ENCODE measurements around the gene TRAF2.

The TRAF2 gene

GRCh38 chr9:136926154-136926704, 39.9 kb downstream of the TRAF2 start:
- Histone ChIP-seq H3K9me3 (ENCODE audit: control insufficient read depth in 1 of 2, low read length in 2 of 2) (no peaks in the 10 kb centered on the region), H3K27ac (ENCODE audit: low read depth, low read length) (no peak overlapping the region), H3K4me3 (ENCODE audit: low read depth in 1 of 2, low read length in 2 of 2) (no peak overlapping the region), H3K27me3 (ENCODE audit: control insufficient read depth in 1 of 2, insufficient read depth in 2 of 2, low read length in 2 of 2) (no peaks in the 10 kb centered on the region), H3K9ac (ENCODE audit: low read depth in 1 of 2, low read length in 2 of 2) (no peak overlapping the region), H3K4me1 (ENCODE audit: control insufficient read depth in 1 of 2, insufficient read depth in 2 of 2, low read length in 2 of 2) (no peaks in the 10 kb centered on the region), H3K36me3 (ENCODE audit: control insufficient read depth in 1 of 2, insufficient read depth in 2 of 2, low read length in 2 of 2) (peaks cover 4 to 68% of the 10 kb centered on the region in 2 donors)

DNA sequence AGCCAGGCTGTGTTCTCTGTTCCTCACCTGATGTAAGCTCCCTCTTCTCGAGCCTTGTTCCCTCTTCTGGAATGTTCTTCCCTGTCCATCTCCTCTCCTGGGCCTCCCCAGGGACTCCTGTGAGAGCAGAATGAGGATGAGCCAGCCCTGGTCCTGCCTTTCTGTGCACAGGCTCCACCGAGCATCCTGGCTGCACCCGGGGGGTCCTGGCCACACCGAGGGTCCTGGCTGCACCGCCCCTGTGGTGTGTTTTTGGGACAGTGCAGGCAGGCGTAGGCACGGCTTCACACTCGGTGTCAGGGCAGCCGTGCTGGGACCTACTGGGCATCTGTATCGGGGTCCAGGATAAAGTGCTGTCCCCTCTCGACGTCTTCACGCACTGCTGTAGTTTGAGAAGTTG, 40.4 kb downstream of the TRAF2 start:
- Histone ChIP-seq H3K27ac (ENCODE audit: low read depth, low read length) (no peak overlapping the region), H3K27me3 (ENCODE audit: control insufficient read depth in 1 of 2, insufficient read depth in 2 of 2, low read length in 2 of 2) (no peaks in the 10 kb centered on the region), H3K9me3 (ENCODE audit: control insufficient read depth in 1 of 2, low read length in 2 of 2) (no peaks in the 10 kb centered on the region), H3K36me3 (ENCODE audit: control insufficient read depth in 1 of 2, insufficient read depth in 2 of 2, low read length in 2 of 2) (peaks cover 4 to 64% of the 10 kb centered on the region in 2 donors), H3K4me3 (ENCODE audit: low read depth in 1 of 2, low read length in 2 of 2) (no peak overlapping the region), H3K4me1 (ENCODE audit: control insufficient read depth in 1 of 2, insufficient read depth in 2 of 2, low read length in 2 of 2) (no peaks in the 10 kb centered on the region), H3K9ac (ENCODE audit: low read depth in 1 of 2, low read length in 2 of 2) (no peak overlapping the region)

DNA sequence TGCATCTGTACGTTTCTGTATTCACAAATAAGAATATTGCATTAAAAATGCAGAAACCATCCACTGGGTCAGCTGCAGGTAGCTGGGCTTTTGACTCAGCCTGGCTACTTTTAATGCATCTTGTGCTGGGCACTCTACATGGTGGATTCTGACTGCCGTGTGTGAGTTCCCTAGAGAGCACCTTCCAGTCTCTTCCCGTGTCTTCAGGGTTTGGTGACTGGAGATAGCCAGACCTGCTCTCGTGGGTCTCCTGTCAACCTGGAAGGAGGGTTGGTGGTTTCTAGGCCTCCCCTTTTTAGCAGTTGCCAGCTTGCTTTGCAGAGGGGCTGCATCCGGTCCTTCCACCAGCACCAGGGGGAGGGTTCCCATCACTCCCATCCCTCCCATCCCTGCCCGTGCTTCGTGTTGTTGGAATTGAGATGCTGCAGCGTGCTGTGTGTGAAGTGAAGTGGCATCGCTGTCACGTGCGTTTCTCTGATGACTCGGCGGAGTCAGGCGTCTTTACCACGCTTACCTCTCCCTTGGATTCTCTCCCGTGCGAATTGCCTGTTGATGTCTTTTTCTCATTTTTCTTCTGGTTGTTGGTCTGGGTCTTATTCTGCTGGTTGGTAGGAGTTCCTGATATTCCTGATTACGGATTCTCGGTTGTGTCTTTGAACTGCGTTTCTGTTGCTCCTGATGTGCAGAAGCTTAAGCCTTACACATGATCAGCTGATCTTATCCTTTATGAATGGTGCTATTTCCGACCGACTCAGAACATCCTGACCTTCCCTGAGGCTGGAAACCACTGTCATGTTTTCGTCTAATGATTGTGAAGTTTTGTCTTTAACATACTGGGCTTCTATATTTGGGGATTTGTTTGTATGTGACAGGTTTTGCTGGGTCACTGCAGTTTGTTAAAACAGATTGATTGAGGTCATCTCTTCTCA, 41.3 kb downstream of the TRAF2 start:
- Histone ChIP-seq H3K27ac (ENCODE audit: low read depth, low read length) (no peak overlapping the region), H3K4me1 (ENCODE audit: control insufficient read depth in 1 of 2, insufficient read depth in 2 of 2, low read length in 2 of 2) (no peaks in the 10 kb centered on the region), H3K27me3 (ENCODE audit: control insufficient read depth in 1 of 2, insufficient read depth in 2 of 2, low read length in 2 of 2) (no peaks in the 10 kb centered on the region), H3K4me3 (ENCODE audit: low read depth in 1 of 2, low read length in 2 of 2) (no peak overlapping the region), H3K36me3 (ENCODE audit: control insufficient read depth in 1 of 2, insufficient read depth in 2 of 2, low read length in 2 of 2) (peaks cover 4 to 56% of the 10 kb centered on the region in 2 donors), H3K9me3 (ENCODE audit: control insufficient read depth in 1 of 2, low read length in 2 of 2) (no peaks in the 10 kb centered on the region), H3K9ac (ENCODE audit: low read depth in 1 of 2, low read length in 2 of 2) (no peak overlapping the region)

DNA sequence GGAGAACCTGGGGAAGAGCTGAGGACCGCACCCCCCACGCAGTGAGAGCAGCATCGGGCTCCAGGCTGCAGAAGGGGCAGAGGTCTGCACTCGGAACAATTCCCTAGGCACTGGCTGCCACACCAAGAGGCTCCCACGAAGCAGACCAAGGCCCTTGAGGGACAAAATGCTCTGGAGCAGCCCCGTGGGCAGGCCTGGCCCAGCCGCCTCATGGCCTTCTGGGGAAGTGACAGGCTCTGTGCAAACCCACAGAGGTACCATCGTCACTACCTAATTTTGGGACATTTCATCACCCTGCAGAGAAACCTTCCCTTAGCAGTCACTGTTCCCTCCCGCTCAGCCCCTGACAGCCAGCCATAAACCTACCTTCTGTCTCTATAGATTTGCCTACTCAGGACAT, 42.3 kb downstream of the TRAF2 start:
- H3K9ac ChIP-seq (ENCODE audit: low read depth in 1 of 2, low read length in 2 of 2), result no peak overlapping the region

DNA sequence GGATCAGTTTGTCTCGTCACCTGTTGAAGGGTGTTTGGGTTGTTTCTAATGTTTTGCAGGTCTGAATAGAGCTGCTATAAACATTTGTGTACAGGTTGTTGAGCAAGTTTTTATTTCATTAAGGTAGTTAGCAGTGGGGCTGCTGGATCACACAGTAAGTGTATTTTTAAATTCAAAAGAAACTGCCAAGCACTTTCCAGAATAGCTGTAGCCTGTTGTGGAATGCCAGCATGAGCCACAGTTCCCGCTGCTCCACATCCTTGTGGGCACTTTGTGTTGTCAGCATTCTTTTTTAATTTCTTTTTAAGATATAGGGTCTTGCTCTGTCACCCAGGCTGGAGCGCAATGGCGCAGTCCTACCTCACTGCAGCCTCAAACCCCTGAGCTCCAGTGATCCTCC, 43.7 kb downstream of the TRAF2 start:
- no peak overlapping the region for H3K27ac ChIP-seq (ENCODE audit: low read depth, low read length)

More for the DNA sequence above, 42.3 kb downstream of the TRAF2 start:
- Histone ChIP-seq H3K27me3 (ENCODE audit: control insufficient read depth in 1 of 2, insufficient read depth in 2 of 2, low read length in 2 of 2) (no peaks in the 10 kb centered on the region), H3K27ac (ENCODE audit: low read depth, low read length) (no peak overlapping the region), H3K9me3 (ENCODE audit: control insufficient read depth in 1 of 2, low read length in 2 of 2) (no peaks in the 10 kb centered on the region), H3K36me3 (ENCODE audit: control insufficient read depth in 1 of 2, insufficient read depth in 2 of 2, low read length in 2 of 2) (peaks cover 4 to 50% of the 10 kb centered on the region in 2 donors), H3K4me3 (ENCODE audit: low read depth in 1 of 2, low read length in 2 of 2) (no peak overlapping the region), H3K4me1 (ENCODE audit: control insufficient read depth in 1 of 2, insufficient read depth in 2 of 2, low read length in 2 of 2) (no peaks in the 10 kb centered on the region)

DNA sequence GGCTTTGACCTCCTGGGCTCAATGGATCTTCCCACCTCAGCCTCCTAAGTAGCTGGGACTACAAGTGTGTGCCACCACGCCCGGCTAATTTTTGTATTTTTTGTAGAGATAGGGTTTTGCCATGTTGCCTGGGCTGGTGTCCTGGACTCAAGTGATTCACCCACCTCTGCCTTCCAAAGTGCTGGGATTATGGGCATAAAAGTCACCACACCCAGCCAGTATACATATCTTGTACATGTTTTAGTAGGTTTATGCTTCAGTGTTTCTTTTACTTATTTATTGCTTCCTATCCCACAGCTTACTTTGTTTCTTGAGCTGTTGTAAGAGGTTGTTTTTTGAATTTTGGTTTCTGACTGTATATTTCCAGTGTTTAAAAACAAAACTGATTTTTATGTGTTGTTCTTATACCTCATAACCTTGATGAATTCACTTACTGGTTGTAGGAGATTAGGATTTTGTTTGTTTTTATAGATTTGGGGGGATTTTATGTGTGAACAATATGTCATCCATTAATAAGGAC, 45.4 kb downstream of the TRAF2 start:
- Histone ChIP-seq H3K9me3 (ENCODE audit: control insufficient read depth in 1 of 2, low read length in 2 of 2) (no peaks in the 10 kb centered on the region), H3K27ac (ENCODE audit: low read depth, low read length) (no peak overlapping the region), H3K27me3 (ENCODE audit: control insufficient read depth in 1 of 2, insufficient read depth in 2 of 2, low read length in 2 of 2) (no peaks in the 10 kb centered on the region), H3K4me3 (ENCODE audit: low read depth in 1 of 2, low read length in 2 of 2) (no peak overlapping the region), H3K9ac (ENCODE audit: low read depth in 1 of 2, low read length in 2 of 2) (no peak overlapping the region), H3K4me1 (ENCODE audit: control insufficient read depth in 1 of 2, insufficient read depth in 2 of 2, low read length in 2 of 2) (no peaks in the 10 kb centered on the region), H3K36me3 (ENCODE audit: control insufficient read depth in 1 of 2, insufficient read depth in 2 of 2, low read length in 2 of 2) (peaks cover 0 to 23% of the 10 kb centered on the region in 2 donors)

More for the DNA sequence above, 43.7 kb downstream of the TRAF2 start:
- H3K4me1 ChIP-seq (ENCODE audit: control insufficient read depth in 1 of 2, insufficient read depth in 2 of 2, low read length in 2 of 2), result no peaks in the 10 kb centered on the region
- peaks cover 0 to 39% of the 10 kb centered on the region in 2 donors for H3K36me3 ChIP-seq (ENCODE audit: control insufficient read depth in 1 of 2, insufficient read depth in 2 of 2, low read length in 2 of 2)
- no peaks in the 10 kb centered on the region for H3K9me3 ChIP-seq (ENCODE audit: control insufficient read depth in 1 of 2, low read length in 2 of 2)
- H3K9ac ChIP-seq (ENCODE audit: low read depth in 1 of 2, low read length in 2 of 2), result no peak overlapping the region
- no peaks in the 10 kb centered on the region for H3K27me3 ChIP-seq (ENCODE audit: control insufficient read depth in 1 of 2, insufficient read depth in 2 of 2, low read length in 2 of 2)
- no peak overlapping the region for H3K4me3 ChIP-seq (ENCODE audit: low read depth in 1 of 2, low read length in 2 of 2)

GRCh38 chr9:136934277-136934676, 48.0 kb downstream of the TRAF2 start:
- no peaks in the 10 kb centered on the region for H3K9me3 ChIP-seq (ENCODE audit: control insufficient read depth in 1 of 2, low read length in 2 of 2)
- H3K4me1 ChIP-seq (ENCODE audit: control insufficient read depth in 1 of 2, insufficient read depth in 2 of 2, low read length in 2 of 2), result no peaks in the 10 kb centered on the region
- no peak overlapping the region for H3K9ac ChIP-seq (ENCODE audit: low read depth in 1 of 2, low read length in 2 of 2)
- H3K27ac ChIP-seq (ENCODE audit: low read depth, low read length), result no peak overlapping the region
- no peaks in the 10 kb centered on the region for H3K27me3 ChIP-seq (ENCODE audit: control insufficient read depth in 1 of 2, insufficient read depth in 2 of 2, low read length in 2 of 2)
- no peak overlapping the region for H3K4me3 ChIP-seq (ENCODE audit: low read depth in 1 of 2, low read length in 2 of 2)
- peaks cover 0 to 17% of the 10 kb centered on the region in 2 donors for H3K36me3 ChIP-seq (ENCODE audit: control insufficient read depth in 1 of 2, insufficient read depth in 2 of 2, low read length in 2 of 2)

DNA sequence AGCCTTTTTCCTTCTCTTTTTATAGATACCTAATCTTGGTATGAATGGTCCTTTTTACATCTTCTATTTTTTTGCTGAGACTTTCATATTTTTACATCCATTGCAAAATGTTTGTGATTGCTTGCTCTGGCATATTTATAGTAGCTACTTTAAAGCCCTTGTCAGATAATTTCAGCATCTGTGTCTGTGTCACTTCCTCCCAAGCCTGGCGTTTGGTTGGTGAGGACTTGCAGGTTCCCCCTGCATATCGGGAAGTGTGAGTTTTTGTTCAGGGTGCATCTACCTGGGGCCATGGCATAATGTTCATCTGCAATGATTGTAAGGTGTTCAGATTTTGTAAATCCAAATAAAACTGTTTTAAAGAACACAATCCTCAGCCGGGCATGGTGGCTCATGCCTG, 49.3 kb downstream of the TRAF2 start:
- H3K4me3 ChIP-seq (ENCODE audit: low read depth in 1 of 2, low read length in 2 of 2), result no peak overlapping the region
- no peaks in the 10 kb centered on the region for H3K27me3 ChIP-seq (ENCODE audit: control insufficient read depth in 1 of 2, insufficient read depth in 2 of 2, low read length in 2 of 2)
- no peak overlapping the region for H3K9ac ChIP-seq (ENCODE audit: low read depth in 1 of 2, low read length in 2 of 2)
- H3K36me3 ChIP-seq (ENCODE audit: control insufficient read depth in 1 of 2, insufficient read depth in 2 of 2, low read length in 2 of 2), result peaks cover 8 to 27% of the 10 kb centered on the region in 2 donors
- no peak overlapping the region for H3K27ac ChIP-seq (ENCODE audit: low read depth, low read length)
- H3K4me1 ChIP-seq (ENCODE audit: control insufficient read depth in 1 of 2, insufficient read depth in 2 of 2, low read length in 2 of 2), result no peaks in the 10 kb centered on the region
- no peaks in the 10 kb centered on the region for H3K9me3 ChIP-seq (ENCODE audit: control insufficient read depth in 1 of 2, low read length in 2 of 2)

DNA sequence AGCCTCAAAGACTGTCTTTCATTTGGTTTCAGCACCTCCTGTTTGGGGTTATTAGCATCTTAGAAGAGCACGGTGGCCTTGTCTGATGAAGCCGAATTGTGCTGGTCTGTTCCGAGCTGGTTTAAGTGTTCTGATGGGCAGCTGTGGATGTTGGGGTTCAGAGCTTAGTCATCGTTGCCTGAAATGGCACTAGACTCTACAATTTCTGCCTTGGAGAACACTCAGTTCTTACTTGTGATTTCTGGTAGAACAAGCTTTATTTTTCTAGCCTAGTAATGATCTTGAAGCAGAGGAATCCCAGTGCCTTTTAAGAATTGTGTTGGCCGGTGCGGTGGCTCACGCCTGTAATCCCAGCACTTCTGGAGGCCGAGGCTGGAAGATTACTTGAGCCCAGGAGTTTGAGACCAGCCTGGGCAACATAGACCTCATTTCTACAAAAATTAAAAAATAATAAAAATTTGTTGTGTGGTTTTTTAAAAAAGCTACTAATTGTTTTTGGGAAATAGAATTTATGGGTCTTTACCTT, 50.4 kb downstream of the TRAF2 start:
- no peak overlapping the region for H3K9ac ChIP-seq (ENCODE audit: low read depth in 1 of 2, low read length in 2 of 2)
- no peaks in the 10 kb centered on the region for H3K9me3 ChIP-seq (ENCODE audit: control insufficient read depth in 1 of 2, low read length in 2 of 2)
- no peak overlapping the region for H3K4me3 ChIP-seq (ENCODE audit: low read depth in 1 of 2, low read length in 2 of 2)
- H3K27ac ChIP-seq (ENCODE audit: low read depth, low read length), result no peak overlapping the region
- H3K27me3 ChIP-seq (ENCODE audit: control insufficient read depth in 1 of 2, insufficient read depth in 2 of 2, low read length in 2 of 2), result no peaks in the 10 kb centered on the region
- H3K36me3 ChIP-seq (ENCODE audit: control insufficient read depth in 1 of 2, insufficient read depth in 2 of 2, low read length in 2 of 2), result peaks cover 19 to 38% of the 10 kb centered on the region in 2 donors
- no peaks in the 10 kb centered on the region for H3K4me1 ChIP-seq (ENCODE audit: control insufficient read depth in 1 of 2, insufficient read depth in 2 of 2, low read length in 2 of 2)

All from duodenal mucosa (tissue), 2 donors.